Measurements from ENCODE around the gene EYS. TPM values are rescaled to one million over a fixed set of nuclear protein-coding genes. Genes with fewer than 3 reads are reported as not detected.

Gene EYS
- total RNA-seq, 2 donors from 2014 or later: 0.18 to 3.5 TPM

DNA sequence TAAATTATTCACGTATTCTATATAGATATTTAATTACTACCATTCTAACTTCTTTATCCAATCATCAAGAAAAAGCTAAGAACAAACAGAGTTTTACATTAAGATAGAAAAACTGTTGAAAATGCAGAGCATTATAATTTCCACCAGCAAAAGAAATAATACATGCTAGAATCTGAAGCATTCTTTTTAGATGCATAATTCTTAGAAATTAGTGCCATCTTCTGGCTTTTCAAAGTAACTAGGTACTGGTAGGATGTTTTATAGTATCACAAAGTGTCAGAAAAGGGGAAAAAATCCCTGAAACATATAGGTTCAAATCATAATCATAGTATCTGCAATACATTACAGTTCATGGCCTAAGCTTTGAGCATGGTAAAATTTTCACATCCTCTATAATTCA, 1892.6 kb downstream of the EYS start:
- intact Hi-C loops (cut with DNase I): no loop called here
- Histone ChIP-seq H3K4me3 (no peak overlapping the region), H3K27ac (no peak overlapping the region), H3K36me3 (no peaks in the 10 kb centered on the region), H3K27me3 (replicated peaks; ENCODE audit: insufficient read depth) (no peaks in the 10 kb centered on the region), H3K9me3 (no peaks in the 10 kb centered on the region), H3K4me1 (replicated peaks) (no peaks in the 10 kb centered on the region)
- TF ChIP-seq POLR2A (IDR thresholded peaks at IDR 0.05) (no peak), POLR2AphosphoS5 (IDR thresholded peaks at IDR 0.05) (no peak)
- TF ChIP-seq, protein P1, sequence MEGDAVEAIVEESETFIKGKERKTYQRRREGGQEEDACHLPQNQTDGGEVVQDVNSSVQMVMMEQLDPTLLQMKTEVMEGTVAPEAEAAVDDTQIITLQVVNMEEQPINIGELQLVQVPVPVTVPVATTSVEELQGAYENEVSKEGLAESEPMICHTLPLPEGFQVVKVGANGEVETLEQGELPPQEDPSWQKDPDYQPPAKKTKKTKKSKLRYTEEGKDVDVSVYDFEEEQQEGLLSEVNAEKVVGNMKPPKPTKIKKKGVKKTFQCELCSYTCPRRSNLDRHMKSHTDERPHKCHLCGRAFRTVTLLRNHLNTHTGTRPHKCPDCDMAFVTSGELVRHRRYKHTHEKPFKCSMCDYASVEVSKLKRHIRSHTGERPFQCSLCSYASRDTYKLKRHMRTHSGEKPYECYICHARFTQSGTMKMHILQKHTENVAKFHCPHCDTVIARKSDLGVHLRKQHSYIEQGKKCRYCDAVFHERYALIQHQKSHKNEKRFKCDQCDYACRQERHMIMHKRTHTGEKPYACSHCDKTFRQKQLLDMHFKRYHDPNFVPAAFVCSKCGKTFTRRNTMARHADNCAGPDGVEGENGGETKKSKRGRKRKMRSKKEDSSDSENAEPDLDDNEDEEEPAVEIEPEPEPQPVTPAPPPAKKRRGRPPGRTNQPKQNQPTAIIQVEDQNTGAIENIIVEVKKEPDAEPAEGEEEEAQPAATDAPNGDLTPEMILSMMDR (IDR thresholded peaks at IDR 0.05): no peak
- DNase-seq (ENCODE audit: low spot score): no peak
- 74% methylated on average over 1 of the region's 1 CpG for WGBS

DNA sequence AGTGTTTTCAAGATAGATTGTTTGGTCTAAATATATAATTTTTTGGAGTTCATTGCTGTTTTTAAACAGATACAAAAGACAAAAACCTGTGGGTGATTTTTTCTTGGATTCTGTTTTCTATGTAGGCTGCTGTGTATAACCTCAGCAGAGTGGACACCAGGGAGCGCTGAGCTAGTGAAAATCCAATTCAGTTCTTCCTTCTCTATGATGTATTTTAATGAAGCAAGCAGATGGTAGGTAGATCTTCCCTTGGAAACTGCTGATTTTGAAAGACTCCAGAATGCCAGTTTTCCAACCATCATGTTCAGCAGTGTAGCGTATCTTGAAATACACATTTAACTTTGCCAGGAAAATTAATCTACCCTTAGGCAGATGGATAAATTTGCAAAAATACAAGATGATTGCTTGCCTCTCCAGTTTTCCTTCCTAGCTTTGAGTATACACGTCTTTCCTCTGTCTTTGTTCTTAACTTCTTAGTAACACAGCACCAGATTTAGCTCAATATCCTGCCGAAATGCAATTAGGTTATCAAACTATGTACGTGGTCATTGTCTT, 1893.4 kb downstream of the EYS start:
- DNase-seq (ENCODE audit: low spot score): no peak
- TF ChIP-seq POLR2AphosphoS5 (IDR thresholded peaks at IDR 0.05) (no peak), POLR2A (IDR thresholded peaks at IDR 0.05) (no peak)
- TF ChIP-seq, protein P1 (IDR thresholded peaks at IDR 0.05): no peak
- intact Hi-C loops (cut with DNase I): no loop called here
- Histone ChIP-seq H3K27me3 (replicated peaks; ENCODE audit: insufficient read depth) (no peaks in the 10 kb centered on the region), H3K4me1 (replicated peaks) (no peaks in the 10 kb centered on the region), H3K9me3 (no peaks in the 10 kb centered on the region), H3K27ac (no peak overlapping the region), H3K36me3 (no peaks in the 10 kb centered on the region), H3K4me3 (no peak overlapping the region)
- WGBS: 83% methylated on average over 5 of the region's 5 CpGs

DNA sequence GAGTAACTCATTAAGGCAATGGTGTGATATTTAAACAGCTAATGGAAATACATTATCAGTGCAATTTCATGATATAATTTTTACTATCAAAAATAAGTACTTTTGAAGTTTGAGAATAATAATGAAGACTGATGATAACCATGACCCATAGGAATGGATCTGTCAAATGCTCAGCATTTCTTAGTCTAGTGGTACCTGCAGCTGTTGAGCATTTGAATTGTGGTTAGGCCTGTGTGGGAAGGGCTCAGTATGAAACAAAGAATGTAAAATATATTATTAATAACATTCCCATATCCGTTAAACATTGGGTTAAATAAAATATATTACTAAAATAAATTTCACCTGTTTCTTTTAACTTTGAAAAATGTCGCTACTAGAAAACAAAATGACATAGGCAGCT, 1898.5 kb downstream of the EYS start:
- Histone ChIP-seq H3K4me3 (no peak overlapping the region), H3K4me1 (replicated peaks) (no peaks in the 10 kb centered on the region), H3K27me3 (replicated peaks; ENCODE audit: insufficient read depth) (no peaks in the 10 kb centered on the region), H3K36me3 (no peaks in the 10 kb centered on the region), H3K27ac (no peak overlapping the region), H3K9me3 (no peaks in the 10 kb centered on the region)
- DNase-seq (ENCODE audit: low spot score): no peak
- WGBS: 49% methylated on average over 2 of the region's 2 CpGs
- intact Hi-C loops (cut with DNase I): no loop called here
- TF ChIP-seq POLR2A (IDR thresholded peaks at IDR 0.05): no peak
- TF ChIP-seq, protein P1 (IDR thresholded peaks at IDR 0.05): no peak
- TF ChIP-seq POLR2AphosphoS5 (IDR thresholded peaks at IDR 0.05): no peak

DNA sequence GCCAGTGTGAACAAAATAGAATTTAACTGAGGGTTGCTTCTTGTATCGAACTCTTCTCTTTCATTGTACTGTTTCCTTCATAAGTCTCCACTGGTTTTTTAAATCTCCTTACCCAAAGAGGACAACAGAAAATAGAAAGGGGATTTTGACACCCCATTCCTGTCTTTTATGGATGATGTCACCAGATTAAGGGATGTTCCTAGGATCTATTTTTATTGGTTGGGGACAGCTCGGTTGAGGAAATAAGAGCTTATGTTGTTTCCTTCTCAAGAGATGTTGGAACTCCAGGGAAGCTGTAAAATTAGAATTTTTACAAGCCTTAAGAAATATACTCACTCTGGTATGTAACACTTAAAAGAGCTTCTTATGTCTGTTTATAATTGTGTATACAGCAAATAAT, 1900.0 kb downstream of the EYS start:
- intact Hi-C loops (cut with DNase I): no loop called here
- DNase-seq (ENCODE audit: low spot score): no peak
- peak overlapping the region; percentile 22 to 52 for H3K27ac ChIP-seq
- no peaks in the 10 kb centered on the region for H3K4me1 ChIP-seq (replicated peaks)
- no peak overlapping the region for H3K4me3 ChIP-seq
- WGBS: 27% methylated on average over 2 of the region's 2 CpGs
- H3K9me3 ChIP-seq: no peaks in the 10 kb centered on the region
- no peaks in the 10 kb centered on the region for H3K36me3 ChIP-seq
- no peaks in the 10 kb centered on the region for H3K27me3 ChIP-seq (replicated peaks; ENCODE audit: insufficient read depth)
- no peak for TF ChIP-seq POLR2AphosphoS5 (IDR thresholded peaks at IDR 0.05)
- TF ChIP-seq, protein P1 (IDR thresholded peaks at IDR 0.05): no peak
- no peak for TF ChIP-seq POLR2A (IDR thresholded peaks at IDR 0.05)

DNA sequence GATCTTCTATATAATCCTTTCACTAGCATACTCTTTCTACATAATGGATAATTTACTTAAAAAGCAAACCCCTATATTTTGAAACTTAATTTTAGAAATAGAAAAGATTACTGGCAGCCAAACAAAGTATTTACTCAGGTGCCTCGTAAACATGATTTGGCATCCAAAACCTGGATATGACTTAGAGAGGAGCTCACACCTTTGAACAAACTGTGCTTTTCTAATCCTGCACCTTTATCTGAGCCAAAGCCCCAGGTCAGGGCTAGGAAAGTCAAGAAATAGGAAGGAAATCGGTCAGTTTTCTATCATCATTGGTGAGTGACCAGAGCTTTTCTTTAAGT, 1900.5 kb downstream of the EYS start:
- 30% methylated on average over 2 of the region's 2 CpGs for WGBS
- Histone ChIP-seq H3K36me3 (no peaks in the 10 kb centered on the region), H3K9me3 (no peaks in the 10 kb centered on the region), H3K27ac (peak overlapping the region; percentile 22 to 52), H3K4me1 (replicated peaks) (no peaks in the 10 kb centered on the region), H3K4me3 (no peak overlapping the region), H3K27me3 (replicated peaks; ENCODE audit: insufficient read depth) (no peaks in the 10 kb centered on the region)
- intact Hi-C loops (cut with DNase I): no loop called here
- TF ChIP-seq POLR2AphosphoS5 (IDR thresholded peaks at IDR 0.05) (no peak), POLR2A (IDR thresholded peaks at IDR 0.05) (no peak)
- TF ChIP-seq, protein P1 (IDR thresholded peaks at IDR 0.05): no peak
- peak; percentile 33 for DNase-seq (ENCODE audit: low spot score)
